ENCODE measurements around the gene FGD5.

The FGD5 gene

GRCh38 chr3:14779069-14779685 is 39.6 kb upstream of the FGD5 start:
- no peak for TF ChIP-seq CTCF (IDR thresholded peaks at IDR 0.05; ENCODE audit: control extremely low read depth, extremely low read depth, low read depth, missing control alignments)
- DNase-seq (ENCODE audit: extremely low spot score), result no peak
- ChIA-PET POLR2A (no interaction called here), CTCF (interaction anchor here (2.8 to 12.6 kb wide), 4 partner anchors 13 to 148 kb away, joined by 24 to 233 read pairs (median 39); partner anchors contain the start of genes C3orf20 and CCDC174)

- CTCF ChIA-PET, result interaction anchor here (0.6 to 12.6 kb wide), 61 partner anchors 8 to 577 kb away, joined by 3 to 233 read pairs (median 4); partner anchors contain the start of genes C3orf20 and CCDC174
- POLR2A ChIA-PET, result no interaction called here
- TF ChIP-seq CTCF (IDR thresholded peaks at IDR 0.05; ENCODE audit: control extremely low read depth, extremely low read depth, low read depth, missing control alignments), result peak; percentile 88
- DNase-seq (ENCODE audit: extremely low spot score), result peak; percentile 82
Measured at GRCh38 chr3:14780927-14781507, 37.7 kb upstream of the FGD5 start.

GRCh38 chr3:14783480-14784086 is 35.2 kb upstream of the FGD5 start:
- POLR2A ChIA-PET, result no interaction called here
- TF ChIP-seq CTCF (IDR thresholded peaks at IDR 0.05; ENCODE audit: control extremely low read depth, extremely low read depth, low read depth, missing control alignments), result no peak
- DNase-seq (ENCODE audit: extremely low spot score), result no peak
- CTCF ChIA-PET, result interaction anchor here (0.6 to 12.6 kb wide), 7 partner anchors 8 to 155 kb away, joined by 3 to 233 read pairs (median 24); partner anchors contain the start of gene C3orf20

- TF ChIP-seq CTCF (IDR thresholded peaks at IDR 0.05; ENCODE audit: control extremely low read depth, extremely low read depth, low read depth, missing control alignments), result no peak
- ChIA-PET CTCF (interaction anchor here (0.6 to 12.6 kb wide), 6 partner anchors 11 to 156 kb away, joined by 3 to 233 read pairs (median 4); partner anchors contain the start of gene C3orf20), POLR2A (no interaction called here)
- no peak for DNase-seq (ENCODE audit: extremely low spot score)
Measured at GRCh38 chr3:14784087-14784681, 34.6 kb upstream of the FGD5 start.

GRCh38 chr3:14785207-14786155 is 33.3 kb upstream of the FGD5 start:
- no peak for DNase-seq (ENCODE audit: extremely low spot score)
- ChIA-PET POLR2A (no interaction called here), CTCF (interaction anchor here (0.7 to 1.1 kb wide), 4 partner anchors 110 to 149 kb away, joined by 3 to 5 read pairs (median 4); partner anchors contain the start of gene C3orf20)
- TF ChIP-seq CTCF (IDR thresholded peaks at IDR 0.05; ENCODE audit: control extremely low read depth, extremely low read depth, low read depth, missing control alignments), result no peak
